ENCODE results near the gene DHCR7.

The DHCR7 gene

GRCh38 chr11:71477641-71478527 is 29.7 kb upstream of the DHCR7 start:
- DNase-seq (ENCODE audit: low read depth) = no peak
- H3K4me3 ChIP-seq (ENCODE audit: control insufficient read depth, low read depth, low read length) = no peak overlapping the region
- TF ChIP-seq, protein P1, sequence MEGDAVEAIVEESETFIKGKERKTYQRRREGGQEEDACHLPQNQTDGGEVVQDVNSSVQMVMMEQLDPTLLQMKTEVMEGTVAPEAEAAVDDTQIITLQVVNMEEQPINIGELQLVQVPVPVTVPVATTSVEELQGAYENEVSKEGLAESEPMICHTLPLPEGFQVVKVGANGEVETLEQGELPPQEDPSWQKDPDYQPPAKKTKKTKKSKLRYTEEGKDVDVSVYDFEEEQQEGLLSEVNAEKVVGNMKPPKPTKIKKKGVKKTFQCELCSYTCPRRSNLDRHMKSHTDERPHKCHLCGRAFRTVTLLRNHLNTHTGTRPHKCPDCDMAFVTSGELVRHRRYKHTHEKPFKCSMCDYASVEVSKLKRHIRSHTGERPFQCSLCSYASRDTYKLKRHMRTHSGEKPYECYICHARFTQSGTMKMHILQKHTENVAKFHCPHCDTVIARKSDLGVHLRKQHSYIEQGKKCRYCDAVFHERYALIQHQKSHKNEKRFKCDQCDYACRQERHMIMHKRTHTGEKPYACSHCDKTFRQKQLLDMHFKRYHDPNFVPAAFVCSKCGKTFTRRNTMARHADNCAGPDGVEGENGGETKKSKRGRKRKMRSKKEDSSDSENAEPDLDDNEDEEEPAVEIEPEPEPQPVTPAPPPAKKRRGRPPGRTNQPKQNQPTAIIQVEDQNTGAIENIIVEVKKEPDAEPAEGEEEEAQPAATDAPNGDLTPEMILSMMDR (conservative IDR thresholded peaks at IDR 0.05; ENCODE audit: control insufficient read depth, insufficient read depth, low read depth, low read length) = no peak

DNA sequence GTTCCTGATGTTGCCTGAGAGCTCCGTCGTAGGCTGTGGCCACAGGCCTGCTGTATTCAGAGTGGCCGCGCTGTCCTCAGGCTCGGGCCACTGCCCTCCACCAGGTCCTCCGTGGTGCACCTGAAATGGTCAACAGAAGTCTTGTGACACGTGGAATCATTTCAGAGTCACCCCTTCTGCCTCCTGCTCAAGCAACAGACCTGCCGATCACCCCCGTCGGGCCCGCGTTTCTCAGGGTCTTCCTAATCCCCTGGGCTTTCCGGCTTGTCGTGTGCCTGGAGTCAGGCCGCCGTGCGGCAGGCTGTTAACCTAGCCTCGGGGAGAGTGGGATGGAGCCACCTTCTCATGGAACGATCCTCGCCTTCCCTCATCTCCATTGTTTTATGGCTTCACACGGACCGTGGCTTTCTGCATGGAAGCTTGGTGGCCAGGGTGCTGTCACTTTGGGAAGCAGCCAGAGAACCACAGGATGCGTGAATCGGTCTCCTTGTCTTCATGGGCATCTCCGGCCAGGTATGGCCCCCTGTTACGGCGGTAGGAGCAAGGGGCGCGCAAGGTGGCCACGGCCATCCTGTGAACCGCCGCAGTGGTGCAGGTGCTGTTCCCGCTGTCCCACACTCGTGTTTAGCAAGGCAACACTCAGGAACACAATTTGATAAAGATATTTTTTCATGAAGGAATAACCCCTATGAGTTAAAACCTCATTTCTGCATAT is 28.9 kb upstream of the DHCR7 start:
- DNase-seq (ENCODE audit: low read depth) = no peak
- no peak overlapping the region for H3K4me3 ChIP-seq (ENCODE audit: control insufficient read depth, low read depth, low read length)
- TF ChIP-seq, protein P1 (conservative IDR thresholded peaks at IDR 0.05; ENCODE audit: control insufficient read depth, insufficient read depth, low read depth, low read length) = no peak

DNA sequence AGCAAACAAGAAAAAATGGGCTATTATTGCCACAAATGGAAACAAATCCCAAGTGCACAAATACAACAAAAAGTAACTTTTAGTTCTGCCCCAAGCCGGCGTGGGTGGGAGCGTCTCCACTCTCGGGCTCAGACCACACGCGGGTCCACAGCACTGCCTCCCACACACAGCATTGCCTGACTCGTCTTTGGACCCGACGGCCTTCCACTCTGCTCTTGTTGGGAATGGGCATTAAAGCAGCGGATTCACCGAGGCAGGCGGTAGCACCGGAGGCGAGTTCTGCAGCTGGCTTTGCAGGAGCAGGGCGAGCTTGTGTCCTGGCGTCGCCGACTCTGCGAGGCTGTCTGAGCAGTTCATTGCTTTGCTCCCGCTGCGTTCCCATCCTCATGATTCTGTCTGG is 27.8 kb upstream of the DHCR7 start:
- DNase-seq (ENCODE audit: low read depth) = no peak
- TF ChIP-seq, protein P1 (conservative IDR thresholded peaks at IDR 0.05; ENCODE audit: control insufficient read depth, insufficient read depth, low read depth, low read length) = no peak
- H3K4me3 ChIP-seq (ENCODE audit: control insufficient read depth, low read depth, low read length) = no peak overlapping the region

DNA sequence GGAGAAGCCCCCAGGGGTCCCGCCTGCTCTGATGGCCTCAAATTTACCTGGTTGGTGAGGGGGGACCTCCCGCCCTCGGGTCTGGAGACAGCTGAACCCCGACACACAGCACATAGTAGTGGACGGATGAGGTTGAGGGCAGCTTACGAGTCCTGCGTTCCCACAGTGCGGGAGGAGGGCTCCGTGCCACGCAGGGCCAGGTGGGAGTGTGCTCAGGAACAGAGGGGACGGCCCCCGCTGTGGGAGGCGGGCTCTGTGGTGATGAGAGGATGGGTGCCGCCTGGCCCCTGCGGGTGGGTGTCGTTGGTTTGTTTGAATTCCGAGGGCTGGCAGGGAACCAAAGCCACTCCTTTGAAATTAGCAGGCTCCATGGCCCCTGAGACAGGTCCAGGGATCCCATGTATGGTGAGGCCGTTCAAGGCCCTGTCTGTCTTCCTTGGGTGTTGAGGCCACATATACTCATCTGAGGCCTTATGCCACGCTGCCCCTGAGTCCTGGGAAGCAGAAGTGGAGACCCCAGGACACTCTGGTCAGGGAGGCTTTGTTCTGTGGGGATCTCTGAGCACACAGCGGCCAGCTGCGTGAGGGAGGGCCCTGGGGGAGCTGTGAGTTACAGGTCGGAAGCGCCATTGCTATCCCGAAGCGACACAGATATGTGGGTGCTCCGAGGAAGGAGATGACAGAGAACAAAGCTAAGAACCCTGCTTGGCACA is 26.7 kb upstream of the DHCR7 start:
- no peak for DNase-seq (ENCODE audit: low read depth)
- TF ChIP-seq, protein P1 (conservative IDR thresholded peaks at IDR 0.05; ENCODE audit: control insufficient read depth, insufficient read depth, low read depth, low read length) = no peak
- H3K4me3 ChIP-seq (ENCODE audit: control insufficient read depth, low read depth, low read length) = no peak overlapping the region

GRCh38 chr11:71474141-71474770 is 26.1 kb upstream of the DHCR7 start:
- no peak for DNase-seq (ENCODE audit: low read depth)
- H3K4me3 ChIP-seq (ENCODE audit: control insufficient read depth, low read depth, low read length) = no peak overlapping the region
- TF ChIP-seq, protein P1 (conservative IDR thresholded peaks at IDR 0.05; ENCODE audit: control insufficient read depth, insufficient read depth, low read depth, low read length) = no peak

DNA sequence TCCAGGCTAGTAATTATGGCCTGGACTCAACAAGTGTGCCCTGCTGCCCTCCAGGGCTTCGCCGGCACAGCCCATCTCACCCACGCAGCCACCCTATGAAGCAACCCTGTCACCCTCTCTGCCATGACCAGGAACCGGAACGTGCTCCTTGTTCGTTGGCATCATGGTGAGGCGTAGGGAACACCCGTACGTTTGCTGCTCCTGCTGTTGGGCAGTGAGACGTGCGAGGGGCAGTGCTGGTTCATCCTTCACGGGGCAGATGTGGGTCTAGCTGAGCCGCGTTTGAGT is 25.5 kb upstream of the DHCR7 start:
- H3K4me3 ChIP-seq (ENCODE audit: control insufficient read depth, low read depth, low read length) = no peak overlapping the region
- no peak for DNase-seq (ENCODE audit: low read depth)
- TF ChIP-seq, protein P1 (conservative IDR thresholded peaks at IDR 0.05; ENCODE audit: control insufficient read depth, insufficient read depth, low read depth, low read length) = no peak
